ENCODE results near the gene PLA1A. TPM values are rescaled to one million over a fixed set of nuclear protein-coding genes. Genes with fewer than 3 reads are reported as not detected.

Gene PLA1A
- total and polyA plus RNA-seq, 2 donors (not counting 3 experiments of a cell fraction or from before 2014, with no cell fraction given): 0.07 TPM; not detected in 1

GRCh38 chr3:119625451-119626153 is 27.9 kb downstream of the PLA1A start:
- H3K4me2 ChIP-seq (ENCODE audit: insufficient read depth, low read length): no peak overlapping the region
- FAIRE-seq (no peak), DNase-seq (ENCODE audit: low read depth, low spot score) (no peak)
- no peak overlapping the region for H3K9ac ChIP-seq (replicated peaks; ENCODE audit: extremely low read depth, insufficient read depth, low read length)
- dilution Hi-C loops (cut with MboI; ENCODE audit: extremely low pct_ligation_motif_present, low sequenced_read_pairs) (no loop called here), intact Hi-C loops (cut with micrococcal nuclease) (no loop called here)
- POLR2A ChIA-PET: no interaction called here
- no peak overlapping the region for H3K27ac ChIP-seq (ENCODE audit: insufficient read depth, low read depth, low read length)
- H3K9me1 ChIP-seq (replicated peaks; ENCODE audit: control insufficient read depth, extremely low read depth, insufficient read depth, low read length): no peaks in the 10 kb centered on the region
- no peak overlapping the region for H2AFZ ChIP-seq (ENCODE audit: low read depth, low read length)
- H3K36me3 ChIP-seq (ENCODE audit: control insufficient read depth in 2 of 2, extremely low read depth in 1 of 2, insufficient read depth in 2 of 2, low read length in 2 of 2): no peaks in the 10 kb centered on the region
- no peaks in the 10 kb centered on the region for H4K20me1 ChIP-seq (replicated peaks; ENCODE audit: control insufficient read depth, extremely low read depth, insufficient read depth, low read length)
- CTCF ChIA-PET: no interaction called here
- H3K9me3 ChIP-seq (replicated peaks; ENCODE audit: control insufficient read depth, insufficient read depth, low read length): no peaks in the 10 kb centered on the region
- no TSS peak for BruUV-seq (replicated peaks)
- H3K79me2 ChIP-seq (ENCODE audit: control insufficient read depth, insufficient read depth, low read length): no peaks in the 10 kb centered on the region
- H3K27me3 ChIP-seq (ENCODE audit: control insufficient read depth in 2 of 2, insufficient read depth in 2 of 2, low read length in 2 of 2): no peaks in the 10 kb centered on the region
- TF ChIP-seq POLR2A (IDR thresholded peaks at IDR 0.05; ENCODE audit: low read depth, low read length) (no peak), POLR2AphosphoS5 (IDR thresholded peaks at IDR 0.05; ENCODE audit: insufficient read depth, low read depth, low read length) (no peak), JUN (IDR thresholded peaks at IDR 0.05; ENCODE audit: borderline replicate concordance, insufficient read depth, insufficient read length, low read depth) (no peak), EZH2 (IDR thresholded peaks at IDR 0.05; ENCODE audit: borderline replicate concordance, low read depth, low read length, severe bottlenecking) (no peak)
- TF ChIP-seq, protein P1, sequence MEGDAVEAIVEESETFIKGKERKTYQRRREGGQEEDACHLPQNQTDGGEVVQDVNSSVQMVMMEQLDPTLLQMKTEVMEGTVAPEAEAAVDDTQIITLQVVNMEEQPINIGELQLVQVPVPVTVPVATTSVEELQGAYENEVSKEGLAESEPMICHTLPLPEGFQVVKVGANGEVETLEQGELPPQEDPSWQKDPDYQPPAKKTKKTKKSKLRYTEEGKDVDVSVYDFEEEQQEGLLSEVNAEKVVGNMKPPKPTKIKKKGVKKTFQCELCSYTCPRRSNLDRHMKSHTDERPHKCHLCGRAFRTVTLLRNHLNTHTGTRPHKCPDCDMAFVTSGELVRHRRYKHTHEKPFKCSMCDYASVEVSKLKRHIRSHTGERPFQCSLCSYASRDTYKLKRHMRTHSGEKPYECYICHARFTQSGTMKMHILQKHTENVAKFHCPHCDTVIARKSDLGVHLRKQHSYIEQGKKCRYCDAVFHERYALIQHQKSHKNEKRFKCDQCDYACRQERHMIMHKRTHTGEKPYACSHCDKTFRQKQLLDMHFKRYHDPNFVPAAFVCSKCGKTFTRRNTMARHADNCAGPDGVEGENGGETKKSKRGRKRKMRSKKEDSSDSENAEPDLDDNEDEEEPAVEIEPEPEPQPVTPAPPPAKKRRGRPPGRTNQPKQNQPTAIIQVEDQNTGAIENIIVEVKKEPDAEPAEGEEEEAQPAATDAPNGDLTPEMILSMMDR (IDR thresholded peaks at IDR 0.05; ENCODE audit: extremely low read depth in 1 of 2, insufficient read depth in 1 of 2, low read depth in 1 of 2, low read length in 2 of 2): no peak
- TF ChIP-seq, protein P2, sequence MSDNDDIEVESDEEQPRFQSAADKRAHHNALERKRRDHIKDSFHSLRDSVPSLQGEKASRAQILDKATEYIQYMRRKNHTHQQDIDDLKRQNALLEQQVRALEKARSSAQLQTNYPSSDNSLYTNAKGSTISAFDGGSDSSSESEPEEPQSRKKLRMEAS (IDR thresholded peaks at IDR 0.05; ENCODE audit: insufficient read depth, insufficient read length): no peak
- no peak overlapping the region for H3K4me3 ChIP-seq (replicated peaks in 1 of 3; ENCODE audit: insufficient read depth in 1 of 3, low read depth in 1 of 3, low read length in 3 of 3)
- H3K4me1 ChIP-seq (ENCODE audit: control insufficient read depth, extremely low read depth, insufficient read depth, low read length): peaks cover 18% of the 10 kb centered on the region

All from endothelial cell of umbilical vein (primary cell).